Tibial nerve (tissue), 3 donors: ENCODE measurements around the gene RHOC.

ENCODE experiments used
- CTCF ChIP-seq, 5 experiments: fragments of 200-600 bp in 3 of 5; fragments of 450-650 bp in 2 of 5; sonication (generic) in 3 of 5; IDR thresholded peaks; one replicate each; pipeline ENCODE4 v1.5.1; 2016 to 2019; ENCODE audit warnings: antibody characterized with exemption in 5 of 5, mild to moderate bottlenecking in 3 of 5, moderate library complexity in 2 of 5
- POLR2A ChIP-seq, 2 donors: fragments of 450-650 bp; IDR thresholded peaks; one replicate each; pipeline ENCODE4 v1.6.1; 2017; ENCODE audit warnings: antibody characterized with exemption in 2 of 2, mild to moderate bottlenecking in 2 of 2, moderate library complexity in 2 of 2

GRCh38 chr1:112686835-112687234 is 20.1 kb downstream of the RHOC start:
- TF ChIP-seq CTCF (IDR thresholded peaks at IDR 0.05) (no peak), POLR2A (IDR thresholded peaks at IDR 0.05) (no peak)
